HCT116 (cell line): ENCODE data around the gene TMEM252. TPM values are rescaled to one million over a fixed set of nuclear protein-coding genes. Genes with fewer than 3 reads are reported as not detected.

Source experiments
- ATAC-seq: fragments of 200-7000 bp; cut with Tn5 transposase; 2 replicates; pipeline ENCODE4 v1.9.1; 2020; ENCODE audit warnings: mild to moderate bottlenecking, moderate library complexity
- BruUV-seq: library from RNA; stranded (reverse); fragments of 400-500 nt; replicated peaks from 2 replicates; lab custom pipeline; 2021; lab: Mats Ljungman, UMichigan
- CTCF ChIA-PET: fragments of 300-600 bp; sonication (Branson Sonifier 250); formaldehyde crosslinking; loops from one replicate; lab custom pipeline; 2021; ENCODE audit warnings: antibody characterized with exemption; lab: Charles Lee
- POLR2A ChIA-PET: fragments of 300-600, 350-600 bp; sonication (Branson Sonifier 250); formaldehyde crosslinking; loops from one replicate; lab custom pipeline; 2021; ENCODE audit warnings: antibody characterized with exemption; lab: Charles Lee
- RAD21 ChIA-PET, 2 experiments: fragments of 300-600 bp; sonication (Branson Sonifier 250); formaldehyde crosslinking; loops; one replicate each; lab custom pipeline; 2023; ENCODE audit warnings: low total read pairs in 2 of 2; ENCODE audit not compliant: uncharacterized antibody in 2 of 2, unreplicated experiment in 2 of 2, low non-redundant PET in 1 of 2; lab: Charles Lee
- DNase-seq: peaks from one replicate; pipeline ENCODE4 v3.0.0-alpha.2; 2010; ENCODE audit warnings: low read depth, low spot score
- H2AFZ ChIP-seq: fragments of 200-600 bp; shearing (Covaris generic), sonication (generic); 2 replicates; pipeline ENCODE4 v1.6.1; 2017; ENCODE audit warnings: low read depth, mixed run types, mixed read lengths, antibody characterized with exemption, low read length; ENCODE audit not compliant: poor library complexity, severe bottlenecking
- H3K27ac ChIP-seq: 2 replicates; pipeline ENCODE4 v1.5.1; 2012; ENCODE audit warnings: low read depth, low read length
- H3K27me3 ChIP-seq: fragments of 200-600 bp; sonication (generic); 2 replicates; pipeline ENCODE4 v1.6.1; 2016; ENCODE audit warnings: mixed run types, low read length, mixed read lengths; ENCODE audit not compliant: insufficient read depth
- H3K36me3 ChIP-seq, 2 experiments: fragments of 200-500 bp in 1 of 2; fragments of 200-600 bp in 1 of 2; sonication (Bioruptor generic) in 1 of 2; sonication (generic) in 1 of 2; 2 replicates each; pipeline versions ENCODE4 v1.5.1 to v1.6.1; 2014 to 2016; ENCODE audit warnings: low read length in 2 of 2, inconsistent platforms in 1 of 2, mixed read lengths in 1 of 2, mixed run types in 1 of 2; ENCODE audit not compliant: insufficient read depth in 2 of 2, control insufficient read depth in 1 of 2
- H3K4me1 ChIP-seq, 2 experiments: fragments of 200-600 bp in 1 of 2; sonication (generic) in 1 of 2; 2 replicates each; pipeline versions ENCODE4 v1.5.1 to v1.6.1; 2012 to 2017; ENCODE audit warnings: low read length in 2 of 2, inconsistent platforms in 1 of 2, mild to moderate bottlenecking in 1 of 2, mixed read lengths in 1 of 2, mixed run types in 1 of 2, moderate library complexity in 1 of 2; ENCODE audit not compliant: insufficient read depth in 2 of 2, control insufficient read depth in 1 of 2
- H3K4me2 ChIP-seq: fragments of 200-600 bp; sonication (generic); 2 replicates; pipeline ENCODE4 v1.6.1; 2017; ENCODE audit warnings: mixed run types, low read length, mixed read lengths
- H3K4me3 ChIP-seq, 2 experiments: fragments of 200-600 bp in 1 of 2; sonication (generic) in 1 of 2; replicated peaks in 1 of 2; 2 replicates each; pipeline ENCODE4 v1.5.1; 2011 to 2016; ENCODE audit warnings: low read length in 2 of 2, control low read depth in 1 of 2, low read depth in 1 of 2, mild to moderate bottlenecking in 1 of 2, mixed read lengths in 1 of 2, mixed run types in 1 of 2
- H3K79me2 ChIP-seq: fragments of 200-600 bp; sonication (generic); 2 replicates; pipeline ENCODE4 v1.6.1; 2017; ENCODE audit warnings: mild to moderate bottlenecking, mixed run types, low read length, moderate library complexity, mixed read lengths; ENCODE audit not compliant: insufficient read depth
- H3K9ac ChIP-seq: fragments of 200-600 bp; sonication (generic); 2 replicates; pipeline ENCODE4 v1.6.1; 2016; ENCODE audit warnings: low read length, mixed read lengths
- H3K9me2 ChIP-seq: fragments of 200-600 bp; sonication (generic), shearing (Covaris generic); 2 replicates; pipeline ENCODE4 v1.6.1; 2017; ENCODE audit warnings: mixed run types, mild to moderate bottlenecking, moderate library complexity; ENCODE audit not compliant: insufficient read depth
- H3K9me3 ChIP-seq, 2 experiments: fragments of 200-500 bp in 1 of 2; fragments of 200-600 bp in 1 of 2; sonication (Bioruptor generic) in 1 of 2; sonication (generic) in 1 of 2; 2 replicates each; pipeline ENCODE4 v1.6.1; 2014 to 2017; ENCODE audit warnings: low read length in 2 of 2, mixed read lengths in 2 of 2, inconsistent platforms in 1 of 2, low read depth in 1 of 2, mild to moderate bottlenecking in 1 of 2, mixed run types in 1 of 2, moderate library complexity in 1 of 2; ENCODE audit not compliant: control insufficient read depth in 1 of 2, insufficient read depth in 1 of 2
- H4K20me1 ChIP-seq: fragments of 200-600 bp; sonication (generic), shearing (Covaris generic); 2 replicates; pipeline ENCODE4 v1.6.1; 2017; ENCODE audit warnings: mixed run types, mild to moderate bottlenecking, moderate library complexity; ENCODE audit not compliant: insufficient read depth
- CBX3 ChIP-seq: IDR thresholded peaks from 2 replicates; pipeline ENCODE4 v1.6.1; 2012; ENCODE audit warnings: low read depth
- CEBPB ChIP-seq: IDR thresholded peaks from 2 replicates; pipeline ENCODE4 v1.6.1; 2012; ENCODE audit warnings: low read depth
- ELF1 ChIP-seq: IDR thresholded peaks from 2 replicates; pipeline ENCODE4 v1.6.1; 2012; ENCODE audit warnings: low read depth, borderline replicate concordance
- FOSL1 ChIP-seq: IDR thresholded peaks from 2 replicates; pipeline ENCODE4 v1.6.1; 2012; ENCODE audit warnings: low read depth
- POLR2AphosphoS5 ChIP-seq: IDR thresholded peaks from 2 replicates; pipeline ENCODE4 v1.6.1; 2011; ENCODE audit warnings: mild to moderate bottlenecking, low read depth, low read length, moderate library complexity
- RAD21 ChIP-seq: IDR thresholded peaks from 2 replicates; pipeline ENCODE4 v1.6.1; 2012; ENCODE audit warnings: low read depth, mild to moderate bottlenecking
- SRF ChIP-seq: IDR thresholded peaks from 2 replicates; pipeline ENCODE4 v1.6.1; 2012; ENCODE audit warnings: low read depth
- TCF7L2 ChIP-seq: IDR thresholded peaks from 2 replicates; pipeline ENCODE4 v1.7.0; 2011; ENCODE audit warnings: borderline replicate concordance, inconsistent platforms; ENCODE audit not compliant: insufficient read depth, insufficient read length; ENCODE audit errors: extremely low read depth
- ZFX ChIP-seq: fragments of 450-650 bp; IDR thresholded peaks from 2 replicates; pipeline ENCODE4 v1.6.1; 2017
- intact Hi-C: fragments of 100-400 bp; cut with micrococcal nuclease; formaldehyde crosslinking; loops from 2 replicates; pipeline ENCODE4 v1.10.0; 2022
- total RNA-seq: library from RNA; stranded (reverse); gene quantifications from one replicate; pipeline ENCODE4 v1.2.1, GENCODE V29; 2021; ENCODE audit not compliant: unreplicated experiment
- TF ChIP-seq, protein P1 (sequence below): IDR thresholded peaks from 2 replicates; pipeline ENCODE4 v1.6.1; 2012

Gene TMEM252
- total RNA-seq, 1 experiment from 2014 or later: not detected

DNA sequence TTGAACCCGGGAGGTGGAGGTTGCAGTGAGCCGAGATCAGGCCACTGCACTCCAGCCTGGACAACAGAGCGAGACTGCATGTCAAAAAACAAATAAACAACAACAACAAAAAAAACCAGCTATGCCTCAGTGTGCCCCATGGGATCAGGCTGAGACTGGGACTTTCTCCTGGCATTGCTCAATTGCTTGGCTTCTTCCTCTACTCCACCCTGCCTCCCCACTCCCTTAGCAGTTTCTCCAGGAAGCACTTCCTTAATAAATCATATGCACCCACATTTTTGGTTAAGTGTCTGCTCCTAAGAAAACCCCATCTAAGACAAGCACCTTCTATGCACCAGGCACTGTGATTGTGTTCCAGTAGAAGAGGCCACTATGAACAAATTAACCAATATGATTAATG is 41.0 kb upstream of the TMEM252 start:
- no peak for TF ChIP-seq RAD21
- no peak for TF ChIP-seq CEBPB
- no peak for TF ChIP-seq TCF7L2
- no TSS peak for BruUV-seq
- intact Hi-C loops: loop anchor here (5.0 kb wide), 1 partner anchor 106 kb away; no protein-coding TSS in a partner anchor
- Histone ChIP-seq H3K4me3 (no peak overlapping the region), H3K4me2 (no peak overlapping the region), H3K9me2 (no peaks in the 10 kb centered on the region), H3K9ac (no peak overlapping the region), H2AFZ (no peak overlapping the region), H3K4me1 (no peaks in the 10 kb centered on the region), H4K20me1 (no peaks in the 10 kb centered on the region), H3K36me3 (no peaks in the 10 kb centered on the region), H3K9me3 (no peaks in the 10 kb centered on the region), H3K79me2 (no peaks in the 10 kb centered on the region), H3K27me3 (peaks cover 17% of the 10 kb centered on the region; the same call in 1 of the 2 replicates), H3K27ac (no peak overlapping the region)
- ATAC-seq (no peak), DNase-seq (no peak)
- ChIA-PET POLR2A (no interaction called here), RAD21 (no interaction called here), CTCF (no interaction called here)

DNA sequence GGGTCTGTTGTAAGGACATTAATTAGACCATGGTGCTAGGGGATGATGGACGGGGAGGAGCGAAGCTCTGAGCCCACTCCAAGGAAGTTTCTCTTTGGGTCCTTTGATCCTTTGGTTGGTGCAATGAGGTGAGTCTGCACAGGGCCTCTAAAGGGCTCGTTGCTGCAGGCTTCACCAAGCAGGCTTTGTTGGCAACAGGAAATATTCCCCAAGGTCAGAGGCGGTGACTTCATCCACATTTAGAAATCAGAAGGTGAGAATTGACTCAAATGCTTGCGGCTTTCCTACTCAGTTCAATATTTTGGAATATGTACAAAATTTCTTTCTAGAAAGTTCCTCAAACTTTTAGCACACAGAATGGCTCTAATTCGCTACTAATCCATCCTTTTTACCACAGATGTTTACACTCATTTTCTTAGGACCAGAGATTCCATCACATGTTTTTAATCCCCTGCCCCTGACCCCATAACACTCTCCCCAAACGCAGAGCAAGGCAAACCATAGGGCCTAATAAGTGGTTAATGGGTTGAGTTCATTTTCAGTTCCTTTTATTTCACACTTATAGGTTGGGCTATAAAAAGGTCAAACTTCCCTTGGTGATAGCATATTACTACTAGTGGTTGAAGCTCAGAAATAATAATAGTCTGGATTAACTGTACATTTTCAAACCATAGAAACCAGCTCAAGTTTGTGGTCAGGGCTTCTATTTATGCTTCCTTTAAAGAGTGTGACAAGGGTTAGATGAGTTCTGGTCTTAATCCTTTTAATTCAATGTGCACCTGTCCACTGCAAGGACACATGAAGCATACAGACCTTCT is 37.3 kb upstream of the TMEM252 start:
- intact Hi-C loops: no loop called here

More for the DNA sequence above, 37.3 kb upstream of the TMEM252 start:
- no peak overlapping the region for H3K9ac ChIP-seq
- no peak overlapping the region for H2AFZ ChIP-seq
- H4K20me1 ChIP-seq: no peaks in the 10 kb centered on the region
- POLR2A ChIA-PET: no interaction called here
- no peaks in the 10 kb centered on the region for H3K4me1 ChIP-seq
- no peaks in the 10 kb centered on the region for H3K9me3 ChIP-seq
- BruUV-seq: no TSS peak
- H3K79me2 ChIP-seq: no peaks in the 10 kb centered on the region
- ATAC-seq: no peak
- H3K36me3 ChIP-seq: no peaks in the 10 kb centered on the region
- DNase-seq: no peak
- H3K27me3 ChIP-seq: peaks cover 27% of the 10 kb centered on the region
- H3K4me3 ChIP-seq: no peak overlapping the region
- TF ChIP-seq FOSL1: no peak
- no peak for TF ChIP-seq POLR2AphosphoS5
- no peak for TF ChIP-seq ELF1
- TF ChIP-seq SRF: no peak
- no peak for TF ChIP-seq CBX3
- TF ChIP-seq, protein P1, sequence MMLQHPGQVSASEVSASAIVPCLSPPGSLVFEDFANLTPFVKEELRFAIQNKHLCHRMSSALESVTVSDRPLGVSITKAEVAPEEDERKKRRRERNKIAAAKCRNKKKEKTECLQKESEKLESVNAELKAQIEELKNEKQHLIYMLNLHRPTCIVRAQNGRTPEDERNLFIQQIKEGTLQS: no peak
- no peak for TF ChIP-seq TCF7L2
- no peak for TF ChIP-seq ZFX
- H3K27ac ChIP-seq: no peak overlapping the region
- RAD21 ChIA-PET: no interaction called here
- no peak overlapping the region for H3K4me2 ChIP-seq
- H3K9me2 ChIP-seq: no peaks in the 10 kb centered on the region
- CTCF ChIA-PET: no interaction called here
